SIG-M5 treated with dmso at 0.1 percent for 504 hours (cell line): ENCODE results near the gene KIF16B.
"Not testable (repeated sequence)": the region's sequence is repeated elsewhere in the genome, so short reads cannot be mapped to it uniquely, and the experiment has no call there.

Source experiments
- DNase-seq: peaks from one replicate; lab custom pipeline; 2025; ENCODE audit not compliant: unreplicated experiment; lab: John Stamatoyannopoulos, UW

KIF16B gene

DNA sequence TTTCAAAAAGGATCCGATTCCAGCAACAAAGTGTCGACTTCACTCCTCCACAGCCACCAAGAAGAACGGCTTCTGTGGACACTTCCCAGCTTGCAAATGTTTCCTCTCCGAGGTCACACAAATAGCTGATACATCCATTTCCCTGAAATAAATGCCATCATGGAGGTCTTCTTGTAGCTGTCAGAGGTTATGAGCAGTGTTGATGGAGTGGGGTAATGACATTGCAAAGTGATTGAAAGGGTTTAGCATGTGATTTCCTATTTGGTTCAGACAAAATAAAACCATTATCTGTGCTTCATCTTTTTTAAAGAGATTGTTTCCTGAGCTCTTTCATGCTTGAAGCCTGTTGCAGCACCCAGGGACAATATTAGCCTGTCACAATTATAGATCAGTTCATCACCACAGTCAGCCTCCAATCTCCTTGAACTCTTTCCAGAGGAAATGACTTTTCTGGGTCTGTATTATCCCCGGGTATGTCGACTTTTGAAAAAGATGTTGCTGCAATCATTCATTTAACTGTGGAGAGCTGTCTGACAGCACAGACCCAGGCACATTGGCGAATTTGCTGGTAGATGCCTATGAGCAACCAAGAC, 16.9 kb upstream of the KIF16B start:
- DNase-seq = no peak

DNA sequence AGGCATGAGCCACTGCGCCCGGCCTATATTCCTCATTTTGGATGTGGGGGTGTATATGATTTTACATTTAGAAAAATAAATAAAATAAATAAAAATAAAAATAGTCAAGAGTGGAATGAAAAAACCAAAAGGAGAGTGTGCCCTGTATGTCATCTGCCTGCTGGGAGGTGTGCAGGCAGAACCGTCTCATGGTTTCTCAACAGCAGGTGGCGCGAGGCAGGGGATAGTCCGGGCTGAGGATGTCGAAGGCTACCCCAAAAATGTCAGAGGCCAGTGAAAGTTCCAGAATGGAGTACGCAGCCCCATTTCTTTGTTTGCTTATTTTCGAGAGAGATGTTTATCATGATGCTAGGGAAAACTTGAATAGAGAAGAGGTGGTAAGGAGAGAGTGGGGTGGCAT, 16.4 kb upstream of the KIF16B start:
- no peak for DNase-seq

DNA sequence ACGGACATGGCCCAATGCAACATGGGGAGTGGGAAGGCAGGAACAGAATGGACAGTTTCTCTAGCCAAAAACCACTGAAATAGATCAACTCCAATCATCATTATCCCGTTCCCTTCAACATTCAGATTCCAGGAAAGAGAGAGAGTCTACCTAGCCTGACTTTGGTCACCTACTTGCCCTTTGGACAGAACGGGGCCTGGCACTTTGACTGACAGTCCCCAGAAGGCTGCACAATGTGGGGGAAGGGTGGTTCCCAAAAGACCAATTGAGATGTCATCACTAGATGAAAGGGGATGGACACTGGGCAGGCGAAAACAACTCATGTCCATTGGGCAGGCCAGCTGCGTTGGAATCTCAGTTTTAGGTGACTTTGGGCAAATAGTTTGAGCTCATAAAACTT, 15.0 kb upstream of the KIF16B start:
- no peak for DNase-seq

DNA sequence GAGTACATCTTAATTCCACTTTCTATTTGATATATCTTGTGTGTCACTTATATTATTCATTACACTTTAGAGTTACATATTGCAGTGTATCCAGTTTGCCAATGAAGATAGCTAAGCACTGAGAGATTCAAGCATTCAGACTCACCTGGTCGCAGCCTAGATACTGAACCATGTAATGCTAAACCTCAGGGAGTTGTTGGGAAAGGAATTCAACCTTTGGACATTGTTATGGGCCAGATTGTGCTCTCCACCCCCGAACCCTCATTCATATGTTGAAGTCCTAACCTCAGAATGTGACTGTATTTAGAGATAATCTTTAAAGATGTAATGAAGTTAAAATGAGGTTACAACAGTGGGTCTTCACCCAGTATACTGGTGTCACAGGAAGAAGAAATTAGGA, 13.8 kb upstream of the KIF16B start:
- DNase-seq = no peak

DNA sequence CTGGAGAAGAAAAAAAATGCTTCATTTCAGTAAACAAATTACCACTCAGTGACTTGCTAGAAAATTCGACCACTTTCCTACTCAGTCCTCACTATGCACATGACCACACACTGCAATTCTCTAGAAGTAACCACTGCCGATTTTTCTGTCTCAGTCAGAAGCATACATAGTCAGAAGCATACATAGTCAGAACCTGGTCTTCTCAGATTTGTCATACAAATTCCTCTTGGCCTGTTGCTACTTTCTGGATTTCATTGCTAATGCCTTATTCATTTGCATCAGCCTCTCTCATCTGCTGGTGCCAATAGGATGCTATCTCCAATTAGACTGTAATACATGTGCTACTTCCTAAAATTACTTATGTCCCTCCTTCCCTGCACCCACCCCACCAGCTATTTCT, 10.2 kb upstream of the KIF16B start:
- no peak for DNase-seq

DNA sequence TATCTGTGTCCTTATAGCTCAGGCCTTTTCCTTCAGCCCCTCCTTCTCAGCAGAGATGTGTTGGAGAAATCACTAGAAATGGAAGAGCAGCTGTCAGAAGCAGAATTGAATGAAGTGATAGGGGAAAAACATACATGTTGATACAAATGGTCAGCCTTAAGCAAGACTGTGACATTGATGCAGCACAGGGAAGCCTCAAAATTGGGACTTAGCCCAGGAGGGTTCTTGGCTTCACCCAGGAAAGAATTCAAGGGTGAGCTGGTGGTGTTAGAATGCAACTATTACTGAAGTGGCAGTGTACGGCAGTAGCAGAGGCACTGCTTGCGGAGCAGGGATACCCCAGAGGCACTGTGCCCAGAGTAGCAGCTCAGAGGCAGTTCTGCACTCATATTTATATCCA, 8.0 kb upstream of the KIF16B start:
- no peak for DNase-seq

DNA sequence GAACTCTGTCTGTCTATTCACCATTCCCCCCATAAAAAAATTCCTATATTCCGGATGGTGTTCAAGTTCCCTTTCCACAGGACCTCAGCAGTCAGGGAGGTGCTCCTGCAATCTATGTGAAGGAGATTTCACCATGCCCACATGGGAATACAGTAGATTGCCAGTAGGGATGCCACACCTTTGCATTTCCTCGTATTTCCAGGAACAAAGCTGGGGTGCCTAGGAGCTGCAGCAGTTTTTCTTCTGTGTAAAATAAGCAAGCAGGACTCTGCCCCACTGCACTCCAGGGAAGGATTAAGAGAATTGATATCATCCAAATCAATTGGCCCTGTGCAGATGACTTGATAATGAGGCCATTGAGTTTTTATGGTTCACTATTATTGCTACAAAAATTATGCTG, 7.4 kb upstream of the KIF16B start:
- DNase-seq = no peak

DNA sequence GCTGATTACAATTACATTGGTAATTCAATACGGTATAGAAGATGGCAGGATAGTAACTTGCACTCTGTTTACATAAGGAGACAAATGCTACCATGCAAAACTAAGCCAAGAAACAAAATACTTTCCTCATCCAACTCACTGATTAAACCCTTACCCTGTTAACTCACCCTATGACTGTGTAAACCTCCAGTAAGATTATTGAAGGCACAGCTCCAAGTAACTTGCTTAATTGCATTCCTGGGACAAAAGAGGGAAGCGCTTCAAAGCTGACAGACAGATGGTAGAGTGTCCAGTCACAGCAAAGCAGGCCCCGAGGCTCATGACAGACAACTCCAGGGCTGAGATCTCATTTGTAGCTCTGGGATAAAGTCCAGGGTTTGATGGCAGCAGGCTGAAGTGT, 6.9 kb upstream of the KIF16B start:
- DNase-seq = no peak

DNA sequence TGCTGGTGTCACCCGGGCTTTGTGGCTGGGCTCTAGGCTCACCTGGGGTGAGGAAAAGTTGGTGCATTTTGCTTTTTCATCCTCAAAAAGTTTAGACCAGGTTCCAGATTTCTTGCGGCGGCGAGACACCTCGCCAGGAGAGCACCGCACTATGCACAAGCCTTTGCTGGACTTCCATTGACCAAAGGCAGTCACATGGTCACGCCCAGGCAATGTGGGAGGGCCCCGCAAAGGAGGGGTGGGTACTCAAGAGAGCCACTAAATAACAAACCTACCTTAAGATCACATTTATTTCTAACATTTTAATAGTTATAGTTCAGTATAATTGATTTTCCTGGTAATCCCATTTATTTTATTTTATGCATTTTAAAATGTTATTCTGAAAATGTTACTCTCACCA, 3.0 kb upstream of the KIF16B start:
- no peak for DNase-seq

DNA sequence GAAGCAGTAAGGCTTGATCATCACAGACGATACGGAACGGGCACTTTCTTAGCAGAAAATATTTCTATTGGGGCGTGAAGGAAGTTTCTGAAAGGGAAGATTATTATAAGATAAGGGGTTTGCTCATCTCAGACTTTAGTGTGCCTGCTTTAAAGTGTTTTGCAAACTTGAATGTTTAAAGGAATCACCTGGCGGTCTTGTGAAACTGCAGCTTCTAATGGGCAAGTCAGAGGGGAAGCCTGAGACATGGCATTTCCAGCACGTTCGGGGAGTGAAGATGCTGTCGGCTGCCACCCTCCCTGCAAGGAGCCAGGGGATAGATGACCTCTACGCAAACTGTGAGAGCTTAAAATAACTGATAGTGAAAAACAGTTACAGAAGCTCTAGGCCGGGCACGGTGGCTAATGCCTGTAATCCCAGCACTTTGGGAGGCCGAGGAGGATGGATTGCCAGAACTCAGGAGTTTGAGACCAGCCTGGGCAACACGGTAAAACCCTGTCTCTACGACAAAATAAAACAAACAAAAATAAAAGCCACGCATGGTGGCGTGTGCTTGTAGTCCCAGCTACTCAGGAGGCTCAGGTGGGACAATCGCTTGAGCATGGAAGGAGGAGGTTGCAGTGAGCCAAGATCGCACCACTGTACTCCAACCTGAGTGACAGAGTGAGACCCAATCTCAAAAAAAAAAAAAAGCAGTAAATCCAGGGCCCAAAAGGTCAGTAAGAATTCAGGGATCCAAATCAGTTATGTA, 2.3 kb upstream of the KIF16B start:
- DNase-seq = no peak

DNA sequence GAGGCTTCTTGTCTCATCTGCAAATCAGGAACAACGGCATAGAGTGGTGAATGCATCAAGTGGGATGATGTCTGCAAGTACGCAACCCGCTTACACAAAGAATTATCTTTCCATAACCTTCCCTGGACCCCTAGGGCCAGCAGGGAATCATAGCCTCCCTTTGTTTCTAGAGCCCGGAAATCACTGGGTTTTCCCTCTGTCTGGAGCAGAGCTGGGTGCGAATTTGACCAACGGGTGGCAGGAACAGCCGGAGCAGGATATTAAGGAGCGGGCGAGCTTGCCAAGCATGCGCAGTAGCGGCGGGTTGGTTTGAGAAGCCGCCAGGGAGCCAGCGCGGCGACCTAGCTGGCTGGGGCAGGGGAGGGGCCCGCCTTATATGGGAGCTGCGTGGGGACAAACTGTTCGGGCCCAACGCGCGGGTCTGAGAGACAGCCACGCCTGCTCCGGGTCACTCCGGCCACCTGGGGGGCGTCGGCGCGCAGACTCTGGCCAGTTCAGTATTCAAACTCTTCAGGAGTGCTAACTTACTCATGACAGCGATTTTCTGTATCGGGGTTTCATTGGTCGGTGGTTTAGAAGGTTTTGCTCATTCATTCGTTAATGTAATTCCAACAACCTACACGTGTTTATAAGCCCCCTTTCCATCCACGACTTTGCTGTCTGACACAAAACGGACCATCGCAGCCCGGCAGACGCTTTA, 1.6 kb upstream of the KIF16B start:
- peak; percentile 80 for DNase-seq

DNA sequence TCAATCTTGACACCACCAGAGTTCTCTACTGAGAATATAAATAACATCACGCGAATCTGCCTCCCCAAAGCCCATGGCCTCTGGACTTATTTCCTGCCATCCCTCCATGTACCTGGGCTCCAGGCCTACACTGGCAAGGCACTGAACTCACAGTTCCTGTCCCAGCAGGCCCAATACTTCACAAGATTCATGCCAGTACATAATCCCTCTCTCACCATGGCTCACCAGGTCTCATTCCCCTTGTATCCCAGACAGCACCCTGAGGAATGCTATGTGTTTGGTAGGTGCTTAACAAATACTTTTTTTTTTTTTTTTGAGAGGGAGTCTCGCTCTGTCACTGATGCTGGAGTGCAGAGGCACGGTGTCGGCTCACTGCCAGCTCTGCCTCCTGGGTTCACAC, 1.9 kb downstream of the KIF16B start:
- DNase-seq = no peak

DNA sequence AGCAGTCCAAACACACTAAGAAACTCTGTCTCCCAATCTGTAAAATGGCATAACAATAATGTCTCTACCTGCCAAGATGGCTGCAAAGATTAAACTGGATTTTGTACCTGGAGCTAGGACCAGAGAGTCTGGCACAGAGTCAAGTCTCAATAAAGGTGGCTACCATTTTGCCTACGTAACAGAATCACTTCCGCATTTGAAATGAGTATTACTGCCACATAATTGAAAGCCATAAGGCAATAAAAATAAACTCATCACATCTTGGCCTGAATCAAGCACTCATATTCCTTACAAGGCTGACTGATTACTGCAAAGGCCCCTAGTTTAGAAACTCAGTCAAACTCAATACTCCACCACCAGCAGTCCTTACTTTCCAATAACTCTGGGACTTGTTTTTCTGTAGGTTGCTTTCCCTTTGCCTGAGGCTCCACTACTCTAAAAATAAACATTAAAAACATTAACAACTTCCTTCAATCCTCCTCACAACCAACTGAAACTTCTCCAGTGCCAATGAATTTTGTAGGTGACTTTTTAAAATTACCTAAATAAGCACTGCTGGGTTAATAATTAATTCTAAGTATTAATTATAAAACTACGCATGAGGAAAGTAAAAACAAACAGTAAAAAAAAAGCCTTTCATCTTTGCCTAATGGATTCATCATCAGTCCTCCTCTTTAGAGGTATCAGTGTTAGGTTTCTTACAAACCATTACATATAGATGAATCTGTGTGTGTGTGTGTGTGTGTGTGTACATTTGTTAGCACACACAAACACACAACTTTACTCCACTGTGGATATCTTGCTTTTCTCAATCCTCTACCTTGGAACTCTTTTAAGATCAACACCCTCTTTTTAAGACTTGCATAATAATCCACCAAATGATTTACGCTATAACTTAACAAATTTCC, 3.7 kb downstream of the KIF16B start:
- DNase-seq = no peak

DNA sequence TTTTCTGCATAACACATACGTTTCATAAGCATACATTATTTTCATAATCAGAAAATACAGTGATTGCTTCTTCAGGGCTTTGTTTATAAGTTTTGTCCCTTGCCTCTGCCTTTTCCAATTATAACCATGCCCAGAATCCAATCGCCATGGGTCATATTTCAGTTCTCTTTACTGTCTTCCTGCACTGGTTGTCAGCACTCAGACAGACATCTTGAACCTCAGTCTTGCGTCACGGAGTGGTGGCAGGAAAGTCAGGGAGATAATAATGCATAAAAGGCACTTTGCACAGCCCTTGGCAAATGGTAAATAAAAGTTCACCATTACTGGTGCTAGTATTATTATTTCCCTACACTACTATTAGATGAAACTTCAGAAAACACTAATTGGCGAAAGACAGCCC, 7.2 kb downstream of the KIF16B start:
- peak; percentile 19 for DNase-seq

DNA sequence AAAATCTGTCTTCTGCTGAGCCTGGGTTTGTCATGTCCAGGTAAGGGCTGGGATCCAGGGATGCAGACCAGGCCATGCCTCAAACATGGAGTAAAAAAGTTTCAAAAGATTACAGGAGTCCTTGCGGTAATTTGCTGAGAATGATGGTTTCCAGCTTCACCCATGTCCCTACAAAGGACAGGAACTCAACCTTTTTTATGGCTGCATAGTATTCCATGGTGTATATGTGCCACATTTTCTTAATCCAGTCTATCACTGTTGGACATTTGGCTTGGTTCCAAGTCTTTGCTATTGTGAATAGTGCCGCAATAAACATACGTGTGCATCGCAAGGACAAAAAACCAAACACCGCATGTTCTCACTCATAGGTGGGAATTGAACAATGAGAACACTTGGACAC, 9.2 kb downstream of the KIF16B start:
- not testable (repeated sequence) for DNase-seq

DNA sequence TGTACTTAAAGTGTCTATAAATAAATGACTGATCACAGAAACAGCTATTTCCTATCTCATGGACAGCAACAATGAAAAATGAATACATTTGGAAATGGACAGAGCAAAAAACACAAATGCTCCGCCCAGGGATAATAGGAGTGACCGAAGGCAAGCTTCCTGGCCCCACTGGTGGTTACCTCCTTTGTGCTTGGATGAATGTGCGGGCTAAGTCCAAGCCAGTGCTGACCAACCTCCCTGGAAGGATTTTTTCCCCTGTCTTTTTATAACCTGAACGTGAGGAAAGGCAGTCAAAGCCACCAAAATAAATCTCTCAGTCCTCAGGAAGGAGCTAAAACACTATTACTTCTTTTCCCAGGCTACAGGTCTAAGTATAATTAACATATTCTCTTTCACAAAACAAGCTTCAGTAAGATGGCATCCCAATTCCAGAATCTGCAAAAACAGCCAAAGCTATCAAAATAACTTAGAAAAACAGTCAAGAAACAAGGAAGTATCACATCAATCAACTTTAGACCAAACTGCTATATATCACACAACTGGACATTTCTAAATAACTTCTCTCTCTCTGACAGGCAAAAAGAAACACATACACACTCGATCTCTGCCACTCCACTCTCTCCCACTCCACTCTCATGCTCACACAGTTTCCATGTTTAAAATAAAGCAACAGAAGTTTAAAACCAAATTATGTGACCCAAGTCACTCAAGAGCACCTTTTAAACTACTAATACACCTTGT, 10.0 kb downstream of the KIF16B start:
- DNase-seq = no peak

DNA sequence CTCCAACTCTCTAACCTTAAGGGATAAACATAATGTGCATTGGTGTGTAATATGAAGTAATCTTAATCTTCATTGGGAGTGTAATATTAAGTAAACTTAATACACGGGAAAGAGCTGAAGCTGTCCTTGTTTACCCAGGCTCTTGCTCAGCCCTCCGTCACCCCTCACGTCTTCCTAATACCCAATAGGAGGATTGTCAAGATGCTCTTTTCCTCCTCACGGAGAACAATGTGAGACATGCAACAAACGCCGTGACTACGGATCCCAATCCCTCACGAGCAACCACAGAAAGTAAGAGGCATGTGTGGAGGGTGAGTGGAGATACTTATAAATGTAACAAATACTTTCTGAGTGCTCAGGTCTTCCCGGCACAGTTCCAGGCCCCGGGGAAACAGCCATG, 11.0 kb downstream of the KIF16B start:
- no peak for DNase-seq

DNA sequence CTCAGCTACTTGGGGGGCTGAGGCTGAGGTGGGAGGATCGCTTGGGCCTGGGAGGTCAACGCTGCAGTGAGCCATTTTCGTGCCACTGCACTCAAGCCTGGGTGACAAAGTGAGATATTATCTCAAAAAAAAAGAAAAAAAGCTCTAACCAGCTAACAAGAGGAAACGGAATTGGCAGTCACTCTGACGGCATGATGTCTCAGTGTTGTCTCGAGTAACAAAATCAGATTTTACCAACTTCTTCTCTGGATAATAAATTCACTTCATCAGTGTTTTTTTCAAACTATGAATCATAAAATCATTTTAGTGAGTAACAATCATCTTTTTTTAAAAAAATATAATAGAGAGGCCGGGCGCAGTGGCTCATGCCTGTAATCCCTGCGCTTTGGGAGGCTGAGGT, 12.6 kb downstream of the KIF16B start:
- DNase-seq = no peak

DNA sequence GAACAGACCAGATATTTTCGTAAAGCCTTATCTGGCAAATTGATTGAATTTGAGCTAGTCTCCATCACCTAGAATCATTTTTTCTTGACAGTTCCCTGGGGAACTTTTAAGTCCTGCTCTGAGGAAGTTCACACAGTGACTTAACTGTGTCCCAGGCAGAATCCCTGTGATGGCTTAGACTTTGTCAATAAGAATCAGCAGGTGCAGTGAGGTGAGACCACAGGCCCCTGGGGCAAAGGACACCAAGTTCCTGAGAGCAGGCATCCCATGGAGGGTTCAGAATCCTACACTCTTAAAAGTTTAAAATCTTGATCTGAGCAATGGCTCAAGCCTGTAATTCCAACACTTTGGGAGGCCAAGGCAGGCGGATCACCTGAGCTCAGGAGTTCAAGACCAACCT, 13.0 kb downstream of the KIF16B start:
- no peak for DNase-seq

DNA sequence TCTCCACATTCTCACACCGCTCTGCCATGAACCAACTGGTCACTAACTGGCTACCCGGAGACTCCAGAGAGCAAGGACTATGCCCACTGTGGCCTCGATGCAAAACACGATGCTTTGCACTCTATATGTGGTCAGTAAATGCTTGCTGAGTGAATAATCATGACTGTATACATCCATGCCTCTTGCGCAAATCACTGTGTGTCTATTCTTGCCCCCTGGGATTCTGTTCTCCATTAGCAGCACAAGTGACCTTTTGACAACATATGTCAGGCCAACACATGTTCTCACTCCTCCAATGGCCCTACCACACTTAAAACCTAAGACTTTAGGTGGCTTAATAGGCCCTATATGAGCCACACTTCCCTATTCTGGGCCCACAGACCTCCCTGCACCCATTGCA, 16.9 kb downstream of the KIF16B start:
- no peak for DNase-seq

DNA sequence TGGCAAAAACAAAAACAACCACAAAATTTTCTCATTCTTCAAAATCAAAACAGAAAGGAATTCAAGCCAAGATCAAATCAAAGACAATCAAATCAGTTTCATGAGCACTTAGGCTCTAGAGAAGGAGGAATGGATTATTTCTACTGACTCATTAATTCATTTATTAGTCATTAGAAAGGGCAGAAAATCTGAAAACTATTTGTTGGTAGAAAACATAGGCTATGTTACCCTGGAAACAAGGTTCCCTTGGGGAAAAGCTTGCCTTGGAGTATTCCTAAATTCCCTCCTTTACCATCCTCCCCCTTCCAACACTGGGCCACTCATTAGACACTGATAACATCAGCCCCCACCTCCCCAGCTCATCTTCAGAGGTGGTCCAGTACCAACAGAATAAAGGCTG, 17.5 kb downstream of the KIF16B start:
- DNase-seq = no peak
